Smooth muscle cell (in vitro differentiated cells): ENCODE data around the gene S100A4. TPM values are rescaled to one million over a fixed set of nuclear protein-coding genes. Genes with fewer than 3 reads are reported as not detected.
"Not testable (repeated sequence)": the region's sequence is repeated elsewhere in the genome, so short reads cannot be mapped to it uniquely, and the experiment has no call there.

Experiments
- DNase-seq: peaks from one replicate; lab custom pipeline; 2025; ENCODE audit not compliant: unreplicated experiment; lab: John Stamatoyannopoulos, UW
- H2AFZ ChIP-seq: fragments of 200-600 bp; sonication (generic); 2 replicates; pipeline ENCODE4 v1.6.0; 2016; ENCODE audit warnings: antibody characterized with exemption, low read depth, mild to moderate bottlenecking
- H3F3A ChIP-seq: fragments of 200-600 bp; sonication (generic); 2 replicates; pipeline ENCODE4 v1.6.0; 2017; ENCODE audit warnings: antibody characterized with exemption, low read depth
- H3K27ac ChIP-seq: fragments of 200-600 bp; sonication (generic); 2 replicates; pipeline ENCODE4 v1.5.1; 2016; ENCODE audit warnings: low read depth, mild to moderate bottlenecking
- H3K27me3 ChIP-seq: fragments of 200-600 bp; sonication (generic); 2 replicates; pipeline ENCODE4 v1.6.1; 2016; ENCODE audit warnings: low read depth, mild to moderate bottlenecking
- H3K36me3 ChIP-seq: fragments of 200-600 bp; sonication (generic); 2 replicates; pipeline ENCODE4 v1.5.1; 2016; ENCODE audit warnings: low read depth
- H3K4me1 ChIP-seq: fragments of 200-600 bp; sonication (generic); 2 replicates; pipeline ENCODE4 v1.5.1; 2016; ENCODE audit warnings: low read depth
- H3K4me2 ChIP-seq: fragments of 200-600 bp; sonication (generic); 2 replicates; pipeline ENCODE4 v1.6.0; 2016; ENCODE audit warnings: mild to moderate bottlenecking
- H3K4me3 ChIP-seq: fragments of 200-600 bp; sonication (generic); 2 replicates; pipeline ENCODE4 v1.5.1; 2016; ENCODE audit warnings: mild to moderate bottlenecking
- H3K79me2 ChIP-seq: fragments of 200-600 bp; sonication (generic); 2 replicates; pipeline ENCODE4 v1.6.0; 2016; ENCODE audit warnings: low read depth, mild to moderate bottlenecking
- H3K9ac ChIP-seq: fragments of 200-600 bp; sonication (generic); 2 replicates; pipeline ENCODE4 v1.6.0; 2016; ENCODE audit warnings: low read depth
- H3K9me3 ChIP-seq: fragments of 200-600 bp; sonication (generic); replicated peaks from 2 replicates; pipeline ENCODE4 v1.5.1; 2016; ENCODE audit warnings: low read depth
- H4K20me1 ChIP-seq: fragments of 200-600 bp; sonication (generic); 2 replicates; pipeline ENCODE4 v1.6.0; 2016; ENCODE audit warnings: low read depth
- CTCF ChIP-seq: fragments of 200-600 bp; sonication (generic); IDR thresholded peaks from 2 replicates; pipeline ENCODE4 v1.5.1; 2017; ENCODE audit warnings: borderline replicate concordance, mild to moderate bottlenecking, antibody characterized with exemption; ENCODE audit not compliant: insufficient read depth, poor library complexity, severe bottlenecking
- WGBS: methylation state at CpG from one replicate; pipeline ENCODE4 v1.1.7; 2016; ENCODE audit warnings: low lambda C conversion rate; 5-methylcytosine and 5-hydroxymethylcytosine counted together
- polyA plus RNA-seq: library from polyadenylated mRNA; unstranded; fragments of >200 nt; fragmentation: Nextera tagmentation; extraction: Ambion mirVana; gene quantifications from 2 replicates; pipeline ENCODE4 v1.2.1, GENCODE V29; 2016
- total RNA-seq: library from RNA; depleted of rRNA; stranded (reverse); fragments of >200 nt; gene quantifications from 2 replicates; pipeline ENCODE4 v1.2.3, GENCODE V29; 2014

Gene S100A4
- total and polyA plus RNA-seq, 2 experiments from 2014 or later = 1,222 to 1,802 TPM

DNA sequence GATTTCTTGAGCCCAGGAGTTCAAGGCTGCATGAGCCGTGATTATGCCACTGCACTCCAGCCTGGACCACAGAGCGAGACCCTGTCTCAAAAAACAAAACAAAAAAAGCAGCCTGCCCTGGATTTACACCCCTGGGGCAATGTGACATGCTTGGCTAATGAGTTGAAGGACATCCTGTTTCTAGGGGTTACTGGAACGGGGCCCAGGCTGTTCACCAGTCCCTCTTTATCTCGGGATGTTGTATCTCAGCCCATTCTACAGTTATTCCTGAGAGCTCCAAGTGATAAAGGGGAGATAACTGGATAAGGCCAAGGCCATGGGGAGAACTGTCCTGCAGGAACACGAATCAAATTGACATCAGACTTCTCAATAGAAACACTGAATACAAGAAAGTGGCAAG lies 41.7 kb upstream of the S100A4 start:
- no peaks in the 10 kb centered on the region for H3F3A ChIP-seq
- H3K79me2 ChIP-seq = no peaks in the 10 kb centered on the region
- no peaks in the 10 kb centered on the region for H3K9me3 ChIP-seq
- no peak overlapping the region for H2AFZ ChIP-seq
- H3K4me3 ChIP-seq = no peak overlapping the region
- H3K27ac ChIP-seq = no peak overlapping the region
- peaks cover 19% of the 10 kb centered on the region for H3K4me1 ChIP-seq
- TF ChIP-seq CTCF = no peak
- no peaks in the 10 kb centered on the region for H3K27me3 ChIP-seq
- H3K4me2 ChIP-seq = no peak overlapping the region
- WGBS = 53% methylated on average over 5 of the region's 5 CpGs
- H3K9ac ChIP-seq = no peak overlapping the region
- H4K20me1 ChIP-seq = no peaks in the 10 kb centered on the region
- no peaks in the 10 kb centered on the region for H3K36me3 ChIP-seq
- DNase-seq = no peak

DNA sequence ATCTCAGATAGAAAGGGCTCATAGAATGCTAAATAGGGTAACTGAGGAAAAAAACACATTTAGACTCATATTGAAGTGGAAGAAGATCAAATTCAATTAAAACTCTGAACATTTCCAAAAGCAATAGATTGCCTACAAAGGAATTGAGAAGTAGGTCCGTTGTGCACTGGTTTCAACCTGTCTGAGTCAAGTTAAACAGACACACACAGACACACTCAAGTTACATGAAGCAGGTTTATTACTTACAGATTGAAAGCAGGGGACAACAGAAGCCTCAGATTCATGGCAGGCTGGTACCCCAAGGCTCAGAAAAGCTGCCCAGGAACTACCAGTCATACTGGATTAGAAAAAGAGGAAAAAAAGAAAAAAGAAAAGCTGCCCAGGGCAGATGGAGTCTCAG lies 40.7 kb upstream of the S100A4 start:
- no peak overlapping the region for H3K27ac ChIP-seq
- H3K79me2 ChIP-seq = no peaks in the 10 kb centered on the region
- no peak for DNase-seq
- H3K27me3 ChIP-seq = no peaks in the 10 kb centered on the region
- no peak overlapping the region for H3K4me3 ChIP-seq
- no peaks in the 10 kb centered on the region for H3K9me3 ChIP-seq
- H3K36me3 ChIP-seq = no peaks in the 10 kb centered on the region
- no peak for TF ChIP-seq CTCF
- H4K20me1 ChIP-seq = no peaks in the 10 kb centered on the region
- H3K4me2 ChIP-seq = no peak overlapping the region
- WGBS = 76% methylated on average over 1 of the region's 1 CpG
- peaks cover 19% of the 10 kb centered on the region for H3K4me1 ChIP-seq
- no peaks in the 10 kb centered on the region for H3F3A ChIP-seq
- H2AFZ ChIP-seq = no peak overlapping the region
- no peak overlapping the region for H3K9ac ChIP-seq

DNA sequence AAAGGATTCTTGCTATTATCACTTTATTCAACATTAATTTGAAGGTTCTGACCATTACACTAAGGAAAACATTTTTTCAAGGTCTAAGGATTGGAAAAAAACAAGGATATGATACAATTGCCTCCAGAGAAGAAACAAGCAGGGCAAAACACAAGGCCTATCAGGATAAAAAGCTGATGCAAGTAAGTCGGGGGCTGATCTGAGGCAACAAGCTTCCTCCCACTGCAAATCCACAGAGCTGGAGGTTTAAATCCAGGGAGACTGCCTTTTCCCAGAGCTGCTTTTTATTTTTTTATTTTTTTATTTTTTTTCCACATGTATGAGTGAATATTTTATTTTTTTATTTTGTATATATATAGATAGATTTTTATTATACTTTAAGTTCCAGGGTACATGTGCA lies 39.4 kb upstream of the S100A4 start:
- no peaks in the 10 kb centered on the region for H3K27me3 ChIP-seq
- H3K9ac ChIP-seq = no peak overlapping the region
- H3K9me3 ChIP-seq = no peaks in the 10 kb centered on the region
- no peak for TF ChIP-seq CTCF
- H3K36me3 ChIP-seq = no peaks in the 10 kb centered on the region
- H3K27ac ChIP-seq = peak overlapping the region; percentile 25
- no peak for DNase-seq
- no peaks in the 10 kb centered on the region for H3K79me2 ChIP-seq
- H3K4me2 ChIP-seq = no peak overlapping the region
- H3K4me3 ChIP-seq = no peak overlapping the region
- H3F3A ChIP-seq = no peaks in the 10 kb centered on the region
- 13% methylated on average over 1 of the region's 1 CpG for WGBS
- no peaks in the 10 kb centered on the region for H4K20me1 ChIP-seq
- no peak overlapping the region for H2AFZ ChIP-seq
- peaks cover 19% of the 10 kb centered on the region for H3K4me1 ChIP-seq

DNA sequence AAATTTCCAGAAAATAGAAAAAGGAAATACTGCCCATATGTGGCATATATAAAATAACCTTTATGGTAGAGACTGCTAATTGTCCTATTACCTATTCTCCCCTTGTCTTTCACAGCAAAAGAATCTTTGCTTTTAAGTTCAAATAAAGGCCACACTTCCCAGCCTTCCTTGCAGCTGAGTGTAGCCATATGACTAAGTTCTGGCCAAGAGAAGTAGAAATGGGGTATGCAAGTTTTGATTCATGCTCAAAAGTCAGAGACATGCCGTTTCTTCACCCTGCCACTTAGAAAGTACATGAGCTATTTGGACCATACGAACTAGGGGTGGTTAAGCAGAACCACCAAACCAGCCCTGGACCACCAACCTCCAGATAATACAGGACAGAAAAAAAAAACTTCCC lies 38.4 kb upstream of the S100A4 start:
- TF ChIP-seq CTCF = no peak
- Histone ChIP-seq H4K20me1 (no peaks in the 10 kb centered on the region), H3K79me2 (no peaks in the 10 kb centered on the region), H2AFZ (no peak overlapping the region), H3K9ac (no peak overlapping the region), H3K27me3 (no peaks in the 10 kb centered on the region), H3K9me3 (no peaks in the 10 kb centered on the region), H3K4me3 (no peak overlapping the region), H3F3A (no peaks in the 10 kb centered on the region), H3K36me3 (no peaks in the 10 kb centered on the region), H3K4me2 (no peak overlapping the region), H3K27ac (no peak overlapping the region), H3K4me1 (peaks cover 22% of the 10 kb centered on the region)
- WGBS = 94% methylated on average over 2 of the region's 2 CpGs
- no peak for DNase-seq

DNA sequence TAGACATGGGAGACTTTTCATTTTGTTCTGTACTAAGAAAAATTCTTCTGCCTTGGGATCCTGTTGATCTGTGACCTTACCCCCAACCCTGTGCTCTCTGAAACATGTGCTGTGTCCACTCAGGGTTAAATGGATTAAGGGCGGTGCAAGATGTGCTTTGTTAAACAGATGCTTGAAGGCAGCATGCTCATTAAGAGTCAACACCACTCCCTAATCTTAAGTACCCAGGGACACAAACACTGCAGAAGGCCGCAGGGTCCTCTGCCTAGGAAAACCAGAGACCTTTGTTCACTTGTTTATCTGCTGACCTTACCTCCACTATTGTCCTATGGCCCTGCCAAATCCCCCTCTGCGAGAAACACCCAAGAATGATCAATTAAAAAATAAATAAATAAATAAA lies 37.9 kb upstream of the S100A4 start:
- DNase-seq, H3K9me3 ChIP-seq, H4K20me1 ChIP-seq, H2AFZ ChIP-seq, H3K27me3 ChIP-seq, H3K27ac ChIP-seq, H3K4me3 ChIP-seq, H3K79me2 ChIP-seq, H3F3A ChIP-seq, H3K4me2 ChIP-seq, H3K9ac ChIP-seq, H3K36me3 ChIP-seq: not testable (repeated sequence)
- H3K4me1 ChIP-seq = peaks cover 26% of the 10 kb centered on the region
- 80% methylated on average over 3 of the region's 3 CpGs for WGBS

DNA sequence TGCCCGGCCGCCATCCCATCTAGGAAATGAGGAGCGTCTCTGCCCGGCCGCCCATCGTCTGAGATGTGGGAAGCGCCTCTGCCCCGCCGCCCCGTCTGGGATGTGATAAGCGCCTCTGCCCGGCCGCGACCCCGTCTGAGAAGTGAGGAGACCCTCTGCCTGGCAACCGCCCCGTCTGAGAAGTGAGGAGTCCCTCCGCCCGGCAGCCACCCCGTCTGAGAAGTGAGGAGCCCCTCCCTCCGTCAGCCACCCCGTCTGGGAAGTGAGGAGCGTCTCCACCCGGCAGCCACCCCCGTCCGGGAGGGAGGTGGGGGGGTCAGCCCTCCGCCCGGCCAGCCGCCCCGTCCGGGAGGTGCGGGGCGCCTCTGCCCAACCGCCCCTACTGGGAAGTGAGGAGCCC lies 37.2 kb upstream of the S100A4 start:
- not testable (repeated sequence) for H3K27me3 ChIP-seq, H3K27ac ChIP-seq, H2AFZ ChIP-seq, H4K20me1 ChIP-seq, H3K9ac ChIP-seq, H3K36me3 ChIP-seq, H3K79me2 ChIP-seq, H3K4me3 ChIP-seq, DNase-seq, H3K4me2 ChIP-seq, H3K9me3 ChIP-seq, H3F3A ChIP-seq
- WGBS = 97% methylated on average over 15 of the region's 34 CpGs
- H3K4me1 ChIP-seq = peaks cover 31% of the 10 kb centered on the region
